ENCODE data around the gene TBX6. TPM values are rescaled to one million over a fixed set of nuclear protein-coding genes. Genes with fewer than 3 reads are reported as not detected.

TBX6 gene
- total and polyA plus RNA-seq, 10 of the 15 experiments (the other 5 are each of a cell fraction or from before 2014, with no cell fraction given), result 0.08 to 0.90 (median 0.31) TPM; not detected in 2

DNA sequence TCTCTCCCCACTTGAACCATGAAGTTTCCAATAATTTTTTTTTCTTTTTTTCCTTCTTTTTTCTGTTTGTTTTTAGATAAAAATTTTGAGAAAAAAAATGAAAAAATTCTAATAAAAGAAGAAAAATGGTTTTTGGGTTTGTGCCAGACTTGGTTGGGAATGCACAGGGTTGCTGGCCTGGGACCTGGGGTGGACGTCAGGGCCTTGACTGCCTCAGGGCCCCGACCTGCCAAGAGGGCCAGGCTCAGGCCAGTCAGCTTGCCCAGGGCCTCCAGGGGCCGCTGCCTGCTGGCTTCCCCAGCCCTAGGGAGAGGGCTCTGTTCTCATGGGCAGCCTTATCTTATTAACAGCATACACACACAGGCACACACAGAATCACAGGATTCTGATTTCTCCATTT lies 6.5 kb downstream of the TBX6 start:
- H3K9ac ChIP-seq (ENCODE audit: control insufficient read depth, insufficient read depth, low read length), result no peak overlapping the region
- TF ChIP-seq ZNF274 (IDR thresholded peaks at IDR 0.05; ENCODE audit: insufficient read depth, insufficient read length), result no peak
- TF ChIP-seq, protein P1, sequence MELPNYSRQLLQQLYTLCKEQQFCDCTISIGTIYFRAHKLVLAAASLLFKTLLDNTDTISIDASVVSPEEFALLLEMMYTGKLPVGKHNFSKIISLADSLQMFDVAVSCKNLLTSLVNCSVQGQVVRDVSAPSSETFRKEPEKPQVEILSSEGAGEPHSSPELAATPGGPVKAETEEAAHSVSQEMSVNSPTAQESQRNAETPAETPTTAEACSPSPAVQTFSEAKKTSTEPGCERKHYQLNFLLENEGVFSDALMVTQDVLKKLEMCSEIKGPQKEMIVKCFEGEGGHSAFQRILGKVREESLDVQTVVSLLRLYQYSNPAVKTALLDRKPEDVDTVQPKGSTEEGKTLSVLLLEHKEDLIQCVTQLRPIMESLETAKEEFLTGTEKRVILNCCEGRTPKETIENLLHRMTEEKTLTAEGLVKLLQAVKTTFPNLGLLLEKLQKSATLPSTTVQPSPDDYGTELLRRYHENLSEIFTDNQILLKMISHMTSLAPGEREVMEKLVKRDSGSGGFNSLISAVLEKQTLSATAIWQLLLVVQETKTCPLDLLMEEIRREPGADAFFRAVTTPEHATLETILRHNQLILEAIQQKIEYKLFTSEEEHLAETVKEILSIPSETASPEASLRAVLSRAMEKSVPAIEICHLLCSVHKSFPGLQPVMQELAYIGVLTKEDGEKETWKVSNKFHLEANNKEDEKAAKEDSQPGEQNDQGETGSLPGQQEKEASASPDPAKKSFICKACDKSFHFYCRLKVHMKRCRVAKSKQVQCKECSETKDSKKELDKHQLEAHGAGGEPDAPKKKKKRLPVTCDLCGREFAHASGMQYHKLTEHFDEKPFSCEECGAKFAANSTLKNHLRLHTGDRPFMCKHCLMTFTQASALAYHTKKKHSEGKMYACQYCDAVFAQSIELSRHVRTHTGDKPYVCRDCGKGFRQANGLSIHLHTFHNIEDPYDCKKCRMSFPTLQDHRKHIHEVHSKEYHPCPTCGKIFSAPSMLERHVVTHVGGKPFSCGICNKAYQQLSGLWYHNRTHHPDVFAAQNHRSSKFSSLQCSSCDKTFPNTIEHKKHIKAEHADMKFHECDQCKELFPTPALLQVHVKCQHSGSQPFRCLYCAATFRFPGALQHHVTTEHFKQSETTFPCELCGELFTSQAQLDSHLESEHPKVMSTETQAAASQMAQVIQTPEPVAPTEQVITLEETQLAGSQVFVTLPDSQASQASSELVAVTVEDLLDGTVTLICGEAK (IDR thresholded peaks at IDR 0.05; ENCODE audit: borderline replicate concordance), result no peak
- no peak for TF ChIP-seq ZNF622 (IDR thresholded peaks at IDR 0.05)
- no peak for TF ChIP-seq CBX5 (IDR thresholded peaks at IDR 0.05; ENCODE audit: low read depth)
- TF ChIP-seq CREB1 (IDR thresholded peaks at IDR 0.05; ENCODE audit: low read depth), result no peak
- no peak for TF ChIP-seq SUZ12 (IDR thresholded peaks at IDR 0.05; ENCODE audit: unreplicated experiment)
- TF ChIP-seq, protein P2, sequence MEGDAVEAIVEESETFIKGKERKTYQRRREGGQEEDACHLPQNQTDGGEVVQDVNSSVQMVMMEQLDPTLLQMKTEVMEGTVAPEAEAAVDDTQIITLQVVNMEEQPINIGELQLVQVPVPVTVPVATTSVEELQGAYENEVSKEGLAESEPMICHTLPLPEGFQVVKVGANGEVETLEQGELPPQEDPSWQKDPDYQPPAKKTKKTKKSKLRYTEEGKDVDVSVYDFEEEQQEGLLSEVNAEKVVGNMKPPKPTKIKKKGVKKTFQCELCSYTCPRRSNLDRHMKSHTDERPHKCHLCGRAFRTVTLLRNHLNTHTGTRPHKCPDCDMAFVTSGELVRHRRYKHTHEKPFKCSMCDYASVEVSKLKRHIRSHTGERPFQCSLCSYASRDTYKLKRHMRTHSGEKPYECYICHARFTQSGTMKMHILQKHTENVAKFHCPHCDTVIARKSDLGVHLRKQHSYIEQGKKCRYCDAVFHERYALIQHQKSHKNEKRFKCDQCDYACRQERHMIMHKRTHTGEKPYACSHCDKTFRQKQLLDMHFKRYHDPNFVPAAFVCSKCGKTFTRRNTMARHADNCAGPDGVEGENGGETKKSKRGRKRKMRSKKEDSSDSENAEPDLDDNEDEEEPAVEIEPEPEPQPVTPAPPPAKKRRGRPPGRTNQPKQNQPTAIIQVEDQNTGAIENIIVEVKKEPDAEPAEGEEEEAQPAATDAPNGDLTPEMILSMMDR (IDR thresholded peaks at IDR 0.05 in 2 of 3, conservative IDR thresholded peaks at IDR 0.05 in 1 of 3; ENCODE audit: control insufficient read depth in 2 of 3, extremely low read depth in 1 of 3, insufficient read depth in 1 of 3, low read depth in 3 of 3, low read length in 3 of 3), result no peak
- no peak for TF ChIP-seq NR2C1 (IDR thresholded peaks at IDR 0.05)
- TF ChIP-seq, protein P3, sequence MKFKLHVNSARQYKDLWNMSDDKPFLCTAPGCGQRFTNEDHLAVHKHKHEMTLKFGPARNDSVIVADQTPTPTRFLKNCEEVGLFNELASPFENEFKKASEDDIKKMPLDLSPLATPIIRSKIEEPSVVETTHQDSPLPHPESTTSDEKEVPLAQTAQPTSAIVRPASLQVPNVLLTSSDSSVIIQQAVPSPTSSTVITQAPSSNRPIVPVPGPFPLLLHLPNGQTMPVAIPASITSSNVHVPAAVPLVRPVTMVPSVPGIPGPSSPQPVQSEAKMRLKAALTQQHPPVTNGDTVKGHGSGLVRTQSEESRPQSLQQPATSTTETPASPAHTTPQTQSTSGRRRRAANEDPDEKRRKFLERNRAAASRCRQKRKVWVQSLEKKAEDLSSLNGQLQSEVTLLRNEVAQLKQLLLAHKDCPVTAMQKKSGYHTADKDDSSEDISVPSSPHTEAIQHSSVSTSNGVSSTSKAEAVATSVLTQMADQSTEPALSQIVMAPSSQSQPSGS (IDR thresholded peaks at IDR 0.05; ENCODE audit: low read length), result no peak
- no peaks in the 10 kb centered on the region; the same call in 1 of the 2 replicates for H3K79me2 ChIP-seq (ENCODE audit: control insufficient read depth, insufficient read depth, low read length)
- no peak overlapping the region for H3K4me2 ChIP-seq (ENCODE audit: control insufficient read depth, insufficient read depth)
- ChIA-PET SMC1A (ENCODE audit: uncharacterized antibody, unreplicated experiment) (no interaction called here), POLR2A (no interaction called here), RAD21 (ENCODE audit: unreplicated experiment) (no interaction called here), CTCF (no interaction called here)
- H3K36me3 ChIP-seq (ENCODE audit: control insufficient read depth in 2 of 2, insufficient read depth in 2 of 2, low read length in 1 of 2), result peaks cover 26 to 33% of the 10 kb centered on the region in 2 experiments; a peak in 3 of 4 replicates
- no TSS peak for BruUV-seq (replicated peaks)
- H3K4me3 ChIP-seq, result no peak overlapping the region
- H3K4me1 ChIP-seq (ENCODE audit: control insufficient read depth, insufficient read depth, low read length), result no peaks in the 10 kb centered on the region
- in situ Hi-C loops (cut with MboI), result loop anchor here (25.0 kb wide), 1 partner anchor 1802 kb away; no protein-coding TSS in a partner anchor
- ATAC-seq (no peak), FAIRE-seq (no peak), DNase-seq (ENCODE audit: low read depth, low spot score) (no peak)
- no peaks in the 10 kb centered on the region for H3K27me3 ChIP-seq (replicated peaks in 1 of 2; ENCODE audit: control insufficient read depth in 2 of 2, insufficient read depth in 2 of 2, low read length in 1 of 2)
- H3K27ac ChIP-seq (ENCODE audit: control insufficient read depth, insufficient read depth), result no peak overlapping the region
- WGBS (ENCODE audit: insufficient coverage, insufficient replicate concordance, low lambda C conversion rate, missing lambda C conversion rate), result 46% methylated on average over 3 of the region's 3 CpGs
- no peaks in the 10 kb centered on the region for H3K9me3 ChIP-seq (replicated peaks; ENCODE audit: control insufficient read depth, insufficient read depth, low read length)
- no peak overlapping the region for H2AFZ ChIP-seq (ENCODE audit: control insufficient read depth, low read depth, low read length)
- H4K20me1 ChIP-seq (ENCODE audit: control insufficient read depth, insufficient read depth), result no peaks in the 10 kb centered on the region
- intact Hi-C loops (cut with micrococcal nuclease; ENCODE audit: unreplicated experiment), result no loop called here

All from GM12878 (cell line).